ENCODE data around the gene THNSL1. TPM values are rescaled to one million over a fixed set of nuclear protein-coding genes. Genes with fewer than 3 reads are reported as not detected.

The THNSL1 gene
- total RNA-seq, 1 experiment from 2014 or later, result 3.0 TPM

DNA sequence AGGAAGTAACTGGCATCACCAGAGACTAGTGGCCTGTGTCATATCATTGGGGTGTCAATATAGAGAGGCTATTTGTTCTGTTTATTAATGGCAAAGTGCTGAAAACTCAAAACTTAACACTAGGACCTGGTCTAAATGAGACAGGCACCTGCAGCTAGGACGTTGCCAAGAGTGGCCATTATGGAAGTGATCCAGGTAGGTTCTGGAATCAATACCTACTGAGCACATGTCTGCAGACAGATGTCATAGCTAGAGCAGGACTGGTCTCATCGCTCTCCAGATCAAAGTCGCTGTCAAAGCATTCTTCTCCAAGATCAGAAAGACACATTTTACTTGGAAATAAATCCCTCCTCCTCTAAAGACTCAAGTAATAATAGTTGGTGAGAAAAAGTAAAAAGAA, 40.3 kb downstream of the THNSL1 start:
- no peaks in the 10 kb centered on the region for H3K9me3 ChIP-seq (ENCODE audit: control insufficient read depth, insufficient read depth, low read depth, low read length)
- POLR2A ChIA-PET, result interaction anchor here (0.5 kb wide), 1 partner anchor 749 kb away, joined by 3 read pairs; no protein-coding TSS in a partner anchor
- H3K27ac ChIP-seq (ENCODE audit: low read length), result no peak overlapping the region
- H3K4me1 ChIP-seq (ENCODE audit: control insufficient read depth, insufficient read depth, low read length), result peaks cover under 1% of the 10 kb centered on the region
- in situ Hi-C loops (cut with HindIII; ENCODE audit: low pct_unique_long_range_greater_than_20kb, low sequenced_read_pairs), result no loop called here
- H3K36me3 ChIP-seq (ENCODE audit: control insufficient read depth, insufficient read depth, low read length), result no peaks in the 10 kb centered on the region
- TF ChIP-seq, protein P1, sequence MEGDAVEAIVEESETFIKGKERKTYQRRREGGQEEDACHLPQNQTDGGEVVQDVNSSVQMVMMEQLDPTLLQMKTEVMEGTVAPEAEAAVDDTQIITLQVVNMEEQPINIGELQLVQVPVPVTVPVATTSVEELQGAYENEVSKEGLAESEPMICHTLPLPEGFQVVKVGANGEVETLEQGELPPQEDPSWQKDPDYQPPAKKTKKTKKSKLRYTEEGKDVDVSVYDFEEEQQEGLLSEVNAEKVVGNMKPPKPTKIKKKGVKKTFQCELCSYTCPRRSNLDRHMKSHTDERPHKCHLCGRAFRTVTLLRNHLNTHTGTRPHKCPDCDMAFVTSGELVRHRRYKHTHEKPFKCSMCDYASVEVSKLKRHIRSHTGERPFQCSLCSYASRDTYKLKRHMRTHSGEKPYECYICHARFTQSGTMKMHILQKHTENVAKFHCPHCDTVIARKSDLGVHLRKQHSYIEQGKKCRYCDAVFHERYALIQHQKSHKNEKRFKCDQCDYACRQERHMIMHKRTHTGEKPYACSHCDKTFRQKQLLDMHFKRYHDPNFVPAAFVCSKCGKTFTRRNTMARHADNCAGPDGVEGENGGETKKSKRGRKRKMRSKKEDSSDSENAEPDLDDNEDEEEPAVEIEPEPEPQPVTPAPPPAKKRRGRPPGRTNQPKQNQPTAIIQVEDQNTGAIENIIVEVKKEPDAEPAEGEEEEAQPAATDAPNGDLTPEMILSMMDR (IDR thresholded peaks at IDR 0.05), result no peak
- DNase-seq (ENCODE audit: low read depth, low spot score) (no peak), ATAC-seq (no peak)
- H3K4me3 ChIP-seq (ENCODE audit: low read depth in 2 of 2, low read length in 2 of 2), result no peak overlapping the region
- CTCF ChIA-PET, result no interaction called here
- no peaks in the 10 kb centered on the region for H3K27me3 ChIP-seq (ENCODE audit: control insufficient read depth, insufficient read depth, low read length)
- no TSS peak for BruUV-seq (replicated peaks)
- intact Hi-C loops (cut with micrococcal nuclease; ENCODE audit: unreplicated experiment), result no loop called here

DNA sequence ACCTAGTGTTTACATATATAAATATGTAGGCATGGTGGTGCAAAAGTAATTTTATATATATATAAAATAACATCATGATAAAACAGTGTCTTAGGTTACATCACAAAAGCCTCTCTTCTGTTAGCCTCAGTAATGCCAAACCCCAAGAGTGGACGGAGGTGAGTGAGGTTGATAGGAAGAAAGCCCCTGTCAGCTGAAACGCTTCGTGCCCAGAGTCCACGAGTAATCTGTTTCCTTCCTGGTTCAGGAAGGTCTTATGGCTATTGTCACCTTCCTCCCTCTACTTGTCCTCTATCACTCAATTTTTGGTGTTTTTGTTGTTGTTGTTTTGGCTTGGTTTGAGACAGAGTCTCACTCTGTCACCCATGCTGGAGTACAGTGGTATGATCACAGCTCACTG, 41.5 kb downstream of the THNSL1 start:
- BruUV-seq (replicated peaks), result no TSS peak
- TF ChIP-seq, protein P2, sequence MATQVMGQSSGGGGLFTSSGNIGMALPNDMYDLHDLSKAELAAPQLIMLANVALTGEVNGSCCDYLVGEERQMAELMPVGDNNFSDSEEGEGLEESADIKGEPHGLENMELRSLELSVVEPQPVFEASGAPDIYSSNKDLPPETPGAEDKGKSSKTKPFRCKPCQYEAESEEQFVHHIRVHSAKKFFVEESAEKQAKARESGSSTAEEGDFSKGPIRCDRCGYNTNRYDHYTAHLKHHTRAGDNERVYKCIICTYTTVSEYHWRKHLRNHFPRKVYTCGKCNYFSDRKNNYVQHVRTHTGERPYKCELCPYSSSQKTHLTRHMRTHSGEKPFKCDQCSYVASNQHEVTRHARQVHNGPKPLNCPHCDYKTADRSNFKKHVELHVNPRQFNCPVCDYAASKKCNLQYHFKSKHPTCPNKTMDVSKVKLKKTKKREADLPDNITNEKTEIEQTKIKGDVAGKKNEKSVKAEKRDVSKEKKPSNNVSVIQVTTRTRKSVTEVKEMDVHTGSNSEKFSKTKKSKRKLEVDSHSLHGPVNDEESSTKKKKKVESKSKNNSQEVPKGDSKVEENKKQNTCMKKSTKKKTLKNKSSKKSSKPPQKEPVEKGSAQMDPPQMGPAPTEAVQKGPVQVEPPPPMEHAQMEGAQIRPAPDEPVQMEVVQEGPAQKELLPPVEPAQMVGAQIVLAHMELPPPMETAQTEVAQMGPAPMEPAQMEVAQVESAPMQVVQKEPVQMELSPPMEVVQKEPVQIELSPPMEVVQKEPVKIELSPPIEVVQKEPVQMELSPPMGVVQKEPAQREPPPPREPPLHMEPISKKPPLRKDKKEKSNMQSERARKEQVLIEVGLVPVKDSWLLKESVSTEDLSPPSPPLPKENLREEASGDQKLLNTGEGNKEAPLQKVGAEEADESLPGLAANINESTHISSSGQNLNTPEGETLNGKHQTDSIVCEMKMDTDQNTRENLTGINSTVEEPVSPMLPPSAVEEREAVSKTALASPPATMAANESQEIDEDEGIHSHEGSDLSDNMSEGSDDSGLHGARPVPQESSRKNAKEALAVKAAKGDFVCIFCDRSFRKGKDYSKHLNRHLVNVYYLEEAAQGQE (IDR thresholded peaks at IDR 0.05; ENCODE audit: insufficient read depth in 1 of 2, low read depth in 2 of 2, low read length in 1 of 2), result no peak
- no peak for TF ChIP-seq TCF7L2 (IDR thresholded peaks at IDR 0.05; ENCODE audit: low read depth, low read length)
- no peak for TF ChIP-seq POLR2AphosphoS5 (IDR thresholded peaks at IDR 0.05; ENCODE audit: low read depth, low read length)
- TF ChIP-seq SIN3A (IDR thresholded peaks at IDR 0.05; ENCODE audit: borderline replicate concordance, insufficient read depth, low read depth, low read length), result no peak
- TF ChIP-seq, protein P1 (IDR thresholded peaks at IDR 0.05), result no peak
- no peak for ATAC-seq
- DNase-seq (ENCODE audit: low read depth, low spot score), result no peak
- H3K9me3 ChIP-seq (ENCODE audit: control insufficient read depth, insufficient read depth, low read depth, low read length), result no peaks in the 10 kb centered on the region
- POLR2A ChIA-PET, result interaction anchor here (0.6 kb wide), 1 partner anchor 156 kb away, joined by 5 read pairs; no protein-coding TSS in a partner anchor
- no peak overlapping the region for H3K27ac ChIP-seq (ENCODE audit: low read length)
- H3K4me3 ChIP-seq (ENCODE audit: low read depth in 2 of 2, low read length in 2 of 2), result no peak overlapping the region
- H3K27me3 ChIP-seq (ENCODE audit: control insufficient read depth, insufficient read depth, low read length), result no peaks in the 10 kb centered on the region
- in situ Hi-C loops (cut with HindIII; ENCODE audit: low pct_unique_long_range_greater_than_20kb, low sequenced_read_pairs), result no loop called here
- H3K4me1 ChIP-seq (ENCODE audit: control insufficient read depth, insufficient read depth, low read length), result peaks cover 8% of the 10 kb centered on the region
- CTCF ChIA-PET, result interaction anchor here (0.6 kb wide), 1 partner anchor 56 kb away, joined by 4 read pairs; no protein-coding TSS in a partner anchor
- H3K36me3 ChIP-seq (ENCODE audit: control insufficient read depth, insufficient read depth, low read length), result no peaks in the 10 kb centered on the region
- intact Hi-C loops (cut with micrococcal nuclease; ENCODE audit: unreplicated experiment), result no loop called here

Measured in Panc1 (cell line).